Spleen (tissue), 10 donors: ENCODE measurements around the gene WDR41. TPM values are rescaled to one million over a fixed set of nuclear protein-coding genes. Genes with fewer than 3 reads are reported as not detected.

ENCODE experiments used
- polyA plus RNA-seq, 3 donors: library from polyadenylated mRNA; stranded (reverse); fragments of 200-250 nt; gene quantifications; one replicate each; pipeline ENCODE4 v1.2.1, GENCODE V29; 2013
- total RNA-seq, 7 donors: library from RNA; depleted of rRNA in 3 of 7; stranded (reverse); fragments of >200 nt in 3 of 7; fragmentation: NEBNext Ultra II Directional in 4 of 7; extraction: Animal tissue kit (Norgen Biotek cat#: 25700) in 4 of 7; gene quantifications; one replicate each; pipeline versions ENCODE4 v1.1.0 to v1.2.1, GENCODE V29; 2016 to 2021
- donor health status: healthy with polysubstance abuse.
- donor health status: DM: no; HTN: no; CAD: no; lungs with moderate emphysema.
- donor health status: DM: no; HTN: no; CAD: no.
- donor health status: Bipolar disorder and iron deficiency.
- donor health status: healthy.
- donor health status: DM: no; HTN: no; CAD: no.
- donor health status: DM: yes; HTN: yes; CAD: no.

Gene WDR41
- total and polyA plus RNA-seq, 10 donors: 11.0 to 54.0 (median 35.7) TPM

Other genes starting within 250 kb of the WDR41 start
- not detected for gene OTP, start 146.4 kb upstream of the WDR41 start, total RNA-seq
- gene OTP, start 146.4 kb upstream of the WDR41 start, polyA plus RNA-seq: not detected